Measurements from ENCODE around the gene LRRC3. TPM values are rescaled to one million over a fixed set of nuclear protein-coding genes. Genes with fewer than 3 reads are reported as not detected.
A peak's percentile ranks its signal among the peaks of the same experiment; 100 is the strongest.

Gene LRRC3
- total RNA-seq, 2 experiments from 2014 or later = 3.7 to 3.8 TPM

GRCh38 chr21:44510109-44510507, 54.8 kb downstream of the LRRC3 start:
- no peak overlapping the region for H3K4me3 Mint-ChIP-seq
- POLR2A ChIA-PET = no interaction called here
- CTCF ChIA-PET = interaction anchor here (0.8 to 3.5 kb wide), 19 partner anchors 9 to 293 kb away, joined by 3 to 51 read pairs (median 4); partner anchors contain the start of genes KRTAP10-11 and UBE2G2

GRCh38 chr21:44510508-44511218, 55.4 kb downstream of the LRRC3 start:
- Mint-ChIP-seq H3K4me1 (peaks cover 6% of the 10 kb centered on the region), H3K4me3 (no peak overlapping the region), H3K36me3 (ENCODE audit: low read depth) (no peaks in the 10 kb centered on the region), H3K27ac (no peak overlapping the region), H3K27me3 (no peaks in the 10 kb centered on the region), H3K9me3 (no peaks in the 10 kb centered on the region)
- peak; percentile 84 for DNase-seq
- ChIA-PET POLR2A (no interaction called here), CTCF (interaction anchor here (0.7 to 3.5 kb wide), 20 partner anchors 9 to 618 kb away, joined by 3 to 51 read pairs (median 4); partner anchors contain the start of genes KRTAP10-11 and UBE2G2)

More at GRCh38 chr21:44510109-44510507, 54.8 kb downstream of the LRRC3 start:
- peaks cover 6% of the 10 kb centered on the region for H3K4me1 Mint-ChIP-seq
- no peaks in the 10 kb centered on the region for H3K36me3 Mint-ChIP-seq (ENCODE audit: low read depth)
- H3K27me3 Mint-ChIP-seq = no peaks in the 10 kb centered on the region
- H3K9me3 Mint-ChIP-seq = no peaks in the 10 kb centered on the region
- DNase-seq = no peak
- no peak overlapping the region for H3K27ac Mint-ChIP-seq

- Mint-ChIP-seq H3K4me1 (peaks cover 6% of the 10 kb centered on the region), H3K4me3 (no peak overlapping the region), H3K27ac (no peak overlapping the region), H3K27me3 (no peaks in the 10 kb centered on the region), H3K36me3 (ENCODE audit: low read depth) (no peaks in the 10 kb centered on the region), H3K9me3 (no peaks in the 10 kb centered on the region)
- no peak for DNase-seq
- CTCF ChIA-PET = interaction anchor here (0.7 to 3.5 kb wide), 18 partner anchors 29 to 617 kb away, joined by 3 to 51 read pairs (median 4); partner anchors contain the start of genes KRTAP10-11 and UBE2G2
- POLR2A ChIA-PET = no interaction called here
Observed at GRCh38 chr21:44511219-44511937, 56.1 kb downstream of the LRRC3 start.

Other genes with a start within 250 kb of the LRRC3 start
- 1 to 10 TPM; 6.1 to 6.6 TPM for gene ICOSLG, start 214.6 kb upstream of the LRRC3 start, total RNA-seq
- gene DNMT3L, start 193.6 kb upstream of the LRRC3 start, total RNA-seq = not detected
- under 1 TPM; 0.48 to 0.58 TPM for gene AIRE, start 169.6 kb upstream of the LRRC3 start, total RNA-seq
- gene PFKL, start 155.5 kb upstream of the LRRC3 start, total RNA-seq = 100 to 1,000 TPM; 218 to 221 TPM
- gene CFAP410, start 116.1 kb upstream of the LRRC3 start, total RNA-seq = 10 to 100 TPM; 14.2 to 15.5 TPM
- 10 to 100 TPM; 13.7 to 14.8 TPM for gene TRPM2, start 101.9 kb upstream of the LRRC3 start, total RNA-seq
- gene KRTAP10-1, start 84.7 kb downstream of the LRRC3 start, total RNA-seq = not detected
- not detected for gene KRTAP10-2, start 96.0 kb downstream of the LRRC3 start, total RNA-seq
- gene KRTAP10-3, start 103.3 kb downstream of the LRRC3 start, total RNA-seq = not detected
- not detected for gene KRTAP10-4, start 118.2 kb downstream of the LRRC3 start, total RNA-seq
- gene KRTAP10-5, start 125.1 kb downstream of the LRRC3 start, total RNA-seq = not detected
- not detected for gene KRTAP10-6, start 137.0 kb downstream of the LRRC3 start, total RNA-seq
- not detected for gene KRTAP10-7, start 145.1 kb downstream of the LRRC3 start, total RNA-seq
- not detected for gene KRTAP10-8, start 156.6 kb downstream of the LRRC3 start, total RNA-seq
- not detected for gene KRTAP10-9, start 171.6 kb downstream of the LRRC3 start, total RNA-seq
- gene KRTAP10-10, start 181.8 kb downstream of the LRRC3 start, total RNA-seq = not detected
- not detected for gene KRTAP10-11, start 190.9 kb downstream of the LRRC3 start, total RNA-seq
- not detected for gene KRTAP12-4, start 199.1 kb downstream of the LRRC3 start, total RNA-seq
- not detected for gene KRTAP12-3, start 202.4 kb downstream of the LRRC3 start, total RNA-seq
- not detected for gene KRTAP12-2, start 211.4 kb downstream of the LRRC3 start, total RNA-seq
- gene KRTAP12-1, start 226.7 kb downstream of the LRRC3 start, total RNA-seq = not detected
- gene KRTAP10-12, start 241.7 kb downstream of the LRRC3 start, total RNA-seq = not detected